GM18861 (cell line): Measurements from ENCODE around the gene HOXC6.

Experiments used
- ATAC-seq: cut with Tn5 transposase; IDR thresholded peaks from one replicate; pipeline ENCODE4 v1.9.1; 2021; ENCODE audit not compliant: unreplicated experiment

Gene HOXC6

GRCh38 chr12:53989227-53990113 is 38.8 kb upstream of the HOXC6 start:
- no peak for ATAC-seq

- ATAC-seq = no peak
These were observed 37.7 kb upstream of the HOXC6 start for GRCh38 chr12:53990311-53991076.

GRCh38 chr12:53991077-53991460 is 37.2 kb upstream of the HOXC6 start:
- no peak for ATAC-seq

- no peak for ATAC-seq
These were observed 35.8 kb upstream of the HOXC6 start for GRCh38 chr12:53992377-53992889.

- ATAC-seq = no peak
These were observed 34.9 kb upstream of the HOXC6 start for GRCh38 chr12:53993162-53994008.

GRCh38 chr12:53994009-53994263 is 34.3 kb upstream of the HOXC6 start:
- ATAC-seq = no peak

GRCh38 chr12:53994264-53995001 is 33.8 kb upstream of the HOXC6 start:
- ATAC-seq = no peak

- ATAC-seq = no peak
These were observed 33.2 kb upstream of the HOXC6 start for GRCh38 chr12:53995002-53995377.

- ATAC-seq = no peak
These were observed 32.6 kb upstream of the HOXC6 start for GRCh38 chr12:53995378-53996239.

GRCh38 chr12:53996240-53997203 is 31.7 kb upstream of the HOXC6 start:
- no peak for ATAC-seq

- no peak for ATAC-seq
These were observed 30.8 kb upstream of the HOXC6 start for GRCh38 chr12:53997204-53998109.

- ATAC-seq = no peak
These were observed 29.9 kb upstream of the HOXC6 start for GRCh38 chr12:53998110-53998899.

GRCh38 chr12:53998900-53999236 is 29.4 kb upstream of the HOXC6 start:
- ATAC-seq = no peak

GRCh38 chr12:53999559-54000115 is 28.6 kb upstream of the HOXC6 start:
- ATAC-seq = no peak

- no peak for ATAC-seq
These were observed 27.8 kb upstream of the HOXC6 start, which contains the start of gene HOXC9 for GRCh38 chr12:54000116-54001114. Gene HOXC9 (plus strand): TSS chr12:54000161. CDS start chr12:54000189, 28 bp downstream.
